22Rv1 (cell line): ENCODE measurements around the gene CCL28.

Source experiments
- CTCF ChIP-seq: fragments of 450-650 bp; IDR thresholded peaks from 2 replicates; pipeline ENCODE4 v1.5.1; 2017; ENCODE audit warnings: mild to moderate bottlenecking
- ZFX ChIP-seq: fragments of 450-650 bp; IDR thresholded peaks from 2 replicates; pipeline ENCODE4 v1.6.1; 2017; ENCODE audit warnings: antibody characterized with exemption, borderline replicate concordance

GRCh38 chr5:43422143-43422542, 10.0 kb upstream of the CCL28 start:
- no peak for TF ChIP-seq CTCF
- TF ChIP-seq ZFX = no peak
